Measurements from ENCODE around the gene AKAP11. TPM values are rescaled to one million over a fixed set of nuclear protein-coding genes. Genes with fewer than 3 reads are reported as not detected.

AKAP11 gene
- total and polyA plus RNA-seq, 2 experiments from 2014 or later: 4.3 to 21.6 TPM

DNA sequence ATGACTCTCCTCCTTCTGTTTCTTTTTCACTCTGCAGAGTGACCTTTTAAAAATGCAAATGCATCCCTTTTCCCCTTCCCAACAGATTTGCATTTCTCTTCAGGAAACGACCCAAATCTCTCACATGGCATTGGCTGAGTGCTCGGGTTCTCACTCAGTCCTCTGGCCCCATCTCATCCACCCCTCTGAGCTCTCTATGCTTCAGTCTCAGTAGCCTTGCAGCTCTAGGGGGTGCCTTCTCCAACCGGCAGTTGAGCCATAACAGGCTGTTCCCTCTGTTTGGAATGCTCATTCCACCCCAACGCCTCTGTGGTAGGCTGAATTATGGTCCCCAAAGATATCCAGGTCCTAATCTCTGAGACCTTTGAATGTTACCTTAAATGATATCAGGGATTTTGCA lies 78.2 kb downstream of the AKAP11 start:
- peak overlapping the region; percentile 83 for H2AFZ ChIP-seq
- TF ChIP-seq ZNF114 (CRISPR knock-in tag; IDR thresholded peaks at IDR 0.05): no peak
- TF ChIP-seq, protein P1, sequence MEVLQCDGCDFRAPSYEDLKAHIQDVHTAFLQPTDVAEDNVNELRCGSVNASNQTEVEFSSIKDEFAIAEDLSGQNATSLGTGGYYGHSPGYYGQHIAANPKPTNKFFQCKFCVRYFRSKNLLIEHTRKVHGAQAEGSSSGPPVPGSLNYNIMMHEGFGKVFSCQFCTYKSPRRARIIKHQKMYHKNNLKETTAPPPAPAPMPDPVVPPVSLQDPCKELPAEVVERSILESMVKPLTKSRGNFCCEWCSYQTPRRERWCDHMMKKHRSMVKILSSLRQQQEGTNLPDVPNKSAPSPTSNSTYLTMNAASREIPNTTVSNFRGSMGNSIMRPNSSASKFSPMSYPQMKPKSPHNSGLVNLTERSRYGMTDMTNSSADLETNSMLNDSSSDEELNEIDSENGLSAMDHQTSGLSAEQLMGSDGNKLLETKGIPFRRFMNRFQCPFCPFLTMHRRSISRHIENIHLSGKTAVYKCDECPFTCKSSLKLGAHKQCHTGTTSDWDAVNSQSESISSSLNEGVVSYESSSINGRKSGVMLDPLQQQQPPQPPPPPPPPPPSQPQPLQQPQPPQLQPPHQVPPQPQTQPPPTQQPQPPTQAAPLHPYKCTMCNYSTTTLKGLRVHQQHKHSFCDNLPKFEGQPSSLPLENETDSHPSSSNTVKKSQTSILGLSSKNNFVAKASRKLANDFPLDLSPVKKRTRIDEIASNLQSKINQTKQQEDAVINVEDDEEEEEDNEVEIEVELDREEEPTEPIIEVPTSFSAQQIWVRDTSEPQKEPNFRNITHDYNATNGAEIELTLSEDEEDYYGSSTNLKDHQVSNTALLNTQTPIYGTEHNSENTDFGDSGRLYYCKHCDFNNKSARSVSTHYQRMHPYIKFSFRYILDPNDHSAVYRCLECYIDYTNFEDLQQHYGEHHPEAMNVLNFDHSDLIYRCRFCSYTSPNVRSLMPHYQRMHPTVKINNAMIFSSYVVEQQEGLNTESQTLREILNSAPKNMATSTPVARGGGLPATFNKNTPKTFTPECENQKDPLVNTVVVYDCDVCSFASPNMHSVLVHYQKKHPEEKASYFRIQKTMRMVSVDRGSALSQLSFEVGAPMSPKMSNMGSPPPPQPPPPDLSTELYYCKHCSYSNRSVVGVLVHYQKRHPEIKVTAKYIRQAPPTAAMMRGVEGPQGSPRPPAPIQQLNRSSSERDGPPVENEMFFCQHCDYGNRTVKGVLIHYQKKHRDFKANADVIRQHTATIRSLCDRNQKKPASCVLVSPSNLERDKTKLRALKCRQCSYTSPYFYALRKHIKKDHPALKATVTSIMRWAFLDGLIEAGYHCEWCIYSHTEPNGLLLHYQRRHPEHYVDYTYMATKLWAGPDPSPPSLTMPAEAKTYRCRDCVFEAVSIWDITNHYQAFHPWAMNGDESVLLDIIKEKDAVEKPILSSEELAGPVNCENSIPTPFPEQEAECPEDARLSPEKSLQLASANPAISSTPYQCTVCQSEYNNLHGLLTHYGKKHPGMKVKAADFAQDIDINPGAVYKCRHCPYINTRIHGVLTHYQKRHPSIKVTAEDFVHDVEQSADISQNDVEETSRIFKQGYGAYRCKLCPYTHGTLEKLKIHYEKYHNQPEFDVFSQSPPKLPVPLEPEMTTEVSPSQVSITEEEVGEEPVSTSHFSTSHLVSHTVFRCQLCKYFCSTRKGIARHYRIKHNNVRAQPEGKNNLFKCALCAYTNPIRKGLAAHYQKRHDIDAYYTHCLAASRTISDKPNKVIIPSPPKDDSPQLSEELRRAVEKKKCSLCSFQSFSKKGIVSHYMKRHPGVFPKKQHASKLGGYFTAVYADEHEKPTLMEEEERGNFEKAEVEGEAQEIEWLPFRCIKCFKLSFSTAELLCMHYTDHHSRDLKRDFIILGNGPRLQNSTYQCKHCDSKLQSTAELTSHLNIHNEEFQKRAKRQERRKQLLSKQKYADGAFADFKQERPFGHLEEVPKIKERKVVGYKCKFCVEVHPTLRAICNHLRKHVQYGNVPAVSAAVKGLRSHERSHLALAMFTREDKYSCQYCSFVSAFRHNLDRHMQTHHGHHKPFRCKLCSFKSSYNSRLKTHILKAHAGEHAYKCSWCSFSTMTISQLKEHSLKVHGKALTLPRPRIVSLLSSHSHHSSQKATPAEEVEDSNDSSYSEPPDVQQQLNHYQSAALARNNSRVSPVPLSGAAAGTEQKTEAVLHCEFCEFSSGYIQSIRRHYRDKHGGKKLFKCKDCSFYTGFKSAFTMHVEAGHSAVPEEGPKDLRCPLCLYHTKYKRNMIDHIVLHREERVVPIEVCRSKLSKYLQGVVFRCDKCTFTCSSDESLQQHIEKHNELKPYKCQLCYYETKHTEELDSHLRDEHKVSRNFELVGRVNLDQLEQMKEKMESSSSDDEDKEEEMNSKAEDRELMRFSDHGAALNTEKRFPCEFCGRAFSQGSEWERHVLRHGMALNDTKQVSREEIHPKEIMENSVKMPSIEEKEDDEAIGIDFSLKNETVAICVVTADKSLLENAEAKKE (CRISPR knock-in tag; IDR thresholded peaks at IDR 0.05): 0 out of 2 replicates have a peak, but pooled peaks have one; percentile 2
- no peak overlapping the region for H3K4me3 ChIP-seq
- no peaks in the 10 kb centered on the region; the same call in 2 of the 3 replicates for H3K36me3 Mint-ChIP-seq (ENCODE audit: low read depth)
- H3K27me3 ChIP-seq (ENCODE audit: insufficient read depth): no peaks in the 10 kb centered on the region
- H3K27ac Mint-ChIP-seq: no peak overlapping the region
- H3K4me2 ChIP-seq: no peak overlapping the region
- H4K20me1 ChIP-seq (replicated peaks; ENCODE audit: insufficient read depth): no peaks in the 10 kb centered on the region
- DNase-seq (ENCODE audit: low spot score) (no peak), ATAC-seq (peak; percentile 56)
- H3F3A ChIP-seq (replicated peaks; ENCODE audit: low read depth): no peaks in the 10 kb centered on the region
- H3K27me3 Mint-ChIP-seq (ENCODE audit: insufficient read depth, low read depth, poor library complexity): peaks cover 4% of the 10 kb centered on the region
- peaks cover 24% of the 10 kb centered on the region for H3K9me2 ChIP-seq (ENCODE audit: insufficient read depth)
- H3K79me2 ChIP-seq (replicated peaks; ENCODE audit: insufficient read depth): no peaks in the 10 kb centered on the region
- H3K4me1 ChIP-seq (ENCODE audit: insufficient read depth): peaks cover 10% of the 10 kb centered on the region
- H3K36me3 ChIP-seq (ENCODE audit: insufficient read depth): no peaks in the 10 kb centered on the region
- peaks cover 10% of the 10 kb centered on the region for H3K4me1 Mint-ChIP-seq
- H3K9me3 Mint-ChIP-seq: no peaks in the 10 kb centered on the region; the same call in 2 of the 3 replicates
- no peak overlapping the region for H3K4me3 Mint-ChIP-seq
- no peak overlapping the region for H3K27ac ChIP-seq (ENCODE audit: low read depth)

DNA sequence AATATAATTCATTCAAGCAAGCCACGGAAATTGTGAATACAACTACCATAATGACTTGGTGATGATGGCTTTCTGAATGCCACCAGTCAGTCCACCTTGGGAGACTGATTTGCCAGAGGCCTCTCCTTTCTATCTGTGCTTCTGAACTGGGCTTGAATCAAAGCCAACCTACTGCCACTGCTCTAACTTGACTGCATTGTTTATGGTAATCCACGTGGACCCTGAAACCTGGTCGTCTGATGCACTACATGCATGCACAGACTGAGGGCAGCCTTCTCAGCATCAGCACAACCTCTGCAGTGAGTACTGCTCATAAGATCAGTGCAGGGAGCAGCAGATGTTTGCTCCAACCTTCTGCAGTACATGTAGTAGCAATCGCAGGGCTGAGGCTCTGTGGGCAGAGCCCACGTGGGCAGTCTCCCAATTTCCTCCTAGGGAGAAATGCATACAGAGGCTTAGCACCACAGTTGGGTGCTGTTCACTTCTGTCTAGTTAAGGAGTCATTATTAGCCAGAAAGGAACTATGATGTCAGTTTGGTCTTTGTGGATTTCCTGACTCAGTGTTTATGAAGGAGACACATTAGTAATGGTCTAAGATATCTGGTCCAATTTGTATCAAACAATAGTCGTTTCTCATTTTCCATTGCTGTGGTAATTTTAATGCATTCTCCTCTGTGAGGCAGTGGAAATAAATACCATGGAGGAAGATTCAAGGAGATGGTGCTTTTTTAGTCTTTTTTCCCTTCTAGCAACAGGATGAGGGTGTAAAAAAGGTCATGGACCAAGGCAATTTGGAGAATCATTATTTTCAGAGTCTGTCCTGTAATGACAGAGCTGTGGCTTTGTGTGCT lies 82.5 kb downstream of the AKAP11 start:
- H2AFZ ChIP-seq: peak overlapping the region; percentile 25; the same call in 1 of the 2 replicates
- H3K27me3 Mint-ChIP-seq (ENCODE audit: insufficient read depth, low read depth, poor library complexity): peaks cover 6% of the 10 kb centered on the region
- no peak overlapping the region for H3K27ac ChIP-seq (ENCODE audit: low read depth)
- H3K36me3 Mint-ChIP-seq (ENCODE audit: low read depth): no peaks in the 10 kb centered on the region; the same call in 2 of the 3 replicates
- H3K9me3 Mint-ChIP-seq: no peaks in the 10 kb centered on the region; the same call in 2 of the 3 replicates
- ATAC-seq (peak; percentile 81), DNase-seq (ENCODE audit: low spot score) (peak; percentile 19)
- no peak overlapping the region for H3K4me3 Mint-ChIP-seq
- peaks cover 9% of the 10 kb centered on the region for H3K4me1 ChIP-seq (ENCODE audit: insufficient read depth)
- no peaks in the 10 kb centered on the region for H3F3A ChIP-seq (replicated peaks; ENCODE audit: low read depth)
- no peaks in the 10 kb centered on the region for H3K79me2 ChIP-seq (replicated peaks; ENCODE audit: insufficient read depth)
- no peaks in the 10 kb centered on the region for H3K36me3 ChIP-seq (ENCODE audit: insufficient read depth)
- peak in 1 of 2 experiments; percentile 23; a peak in 1 of 4 replicates for TF ChIP-seq CTCF (conservative IDR thresholded peaks at IDR 0.05; ENCODE audit: low read depth in 2 of 2)
- TF ChIP-seq STAT1 (IDR thresholded peaks at IDR 0.05; ENCODE audit: unreplicated experiment): no peak
- H3K27me3 ChIP-seq (ENCODE audit: insufficient read depth): no peaks in the 10 kb centered on the region
- no peak overlapping the region for H3K4me3 ChIP-seq
- peaks cover 10% of the 10 kb centered on the region for H3K4me1 Mint-ChIP-seq
- no peak overlapping the region for H3K4me2 ChIP-seq
- no peaks in the 10 kb centered on the region for H4K20me1 ChIP-seq (replicated peaks; ENCODE audit: insufficient read depth)
- H3K9me2 ChIP-seq (ENCODE audit: insufficient read depth): peaks cover 15% of the 10 kb centered on the region; the same call in 1 of the 2 replicates
- H3K27ac Mint-ChIP-seq: no peak overlapping the region
